HG03045 (cell line): ENCODE data around the gene PTPRM.

Experiments
- ATAC-seq: cut with Tn5 transposase; IDR thresholded peaks from one replicate; pipeline ENCODE4 v1.9.1; 2021; ENCODE audit warnings: mild to moderate bottlenecking, moderate library complexity; ENCODE audit not compliant: unreplicated experiment

Gene PTPRM

GRCh38 chr18:8401606-8402005 is 834.5 kb downstream of the PTPRM start:
- no peak for ATAC-seq

GRCh38 chr18:8402237-8402636 is 835.1 kb downstream of the PTPRM start:
- ATAC-seq, result no peak

- ATAC-seq, result no peak
Measured at GRCh38 chr18:8403713-8404112, 836.6 kb downstream of the PTPRM start.

DNA sequence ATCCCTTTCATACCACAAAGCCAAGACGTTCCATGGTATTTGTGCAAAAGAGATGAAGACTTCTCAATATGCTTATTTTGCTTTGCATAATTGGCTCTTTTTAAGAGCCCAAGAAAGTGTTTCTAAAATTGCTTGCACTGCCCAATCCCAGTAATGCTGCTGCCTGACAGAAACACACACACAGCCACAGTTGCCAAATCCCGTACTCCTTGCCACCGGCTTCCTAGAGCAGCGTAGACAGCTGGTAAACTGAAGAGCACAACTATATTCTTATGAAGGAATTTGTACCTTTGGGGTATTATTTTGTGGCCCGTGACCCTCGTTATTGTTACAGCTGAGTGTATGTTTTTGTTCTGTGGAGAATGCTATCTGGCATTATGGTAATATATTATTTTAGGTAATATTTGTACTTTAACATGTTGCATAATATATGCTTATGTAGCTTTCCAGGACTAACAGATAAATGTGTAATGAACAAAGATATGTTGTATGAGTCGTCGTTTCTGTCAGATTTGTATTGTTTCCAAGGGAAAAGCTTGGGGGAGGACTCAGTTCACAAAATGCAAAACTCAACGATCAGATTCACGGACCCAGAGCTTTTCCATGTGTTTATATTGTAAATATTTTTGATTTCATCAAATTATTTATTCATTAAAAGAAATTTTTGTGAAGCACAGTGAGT is 839.2 kb downstream of the PTPRM start:
- ATAC-seq, result no peak

- no peak for ATAC-seq
Measured at GRCh38 chr18:8406868-8407250, 839.7 kb downstream of the PTPRM start.

- ATAC-seq, result no peak
Measured at GRCh38 chr18:8409151-8409550, 842.0 kb downstream of the PTPRM start.

DNA sequence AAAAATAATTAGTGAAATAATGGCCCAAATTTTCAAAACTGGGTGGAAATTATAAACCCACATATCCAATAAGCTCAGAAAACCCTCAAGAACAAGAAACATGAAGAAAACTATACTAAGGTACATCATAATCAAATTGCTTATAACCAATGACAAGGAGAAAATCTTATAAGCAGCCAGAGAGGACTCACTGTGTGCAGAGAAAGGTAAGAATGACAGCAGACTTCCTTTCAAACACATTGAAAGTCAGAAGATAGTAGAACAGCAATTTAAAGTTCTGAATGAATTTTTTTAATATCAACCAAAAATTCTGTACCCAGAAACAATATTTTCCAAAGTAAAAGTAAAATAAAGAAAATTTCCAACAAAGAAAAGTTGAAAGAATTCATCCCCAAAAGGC is 844.4 kb downstream of the PTPRM start:
- ATAC-seq, result no peak

GRCh38 chr18:8412117-8412516 is 845.0 kb downstream of the PTPRM start:
- no peak for ATAC-seq

DNA sequence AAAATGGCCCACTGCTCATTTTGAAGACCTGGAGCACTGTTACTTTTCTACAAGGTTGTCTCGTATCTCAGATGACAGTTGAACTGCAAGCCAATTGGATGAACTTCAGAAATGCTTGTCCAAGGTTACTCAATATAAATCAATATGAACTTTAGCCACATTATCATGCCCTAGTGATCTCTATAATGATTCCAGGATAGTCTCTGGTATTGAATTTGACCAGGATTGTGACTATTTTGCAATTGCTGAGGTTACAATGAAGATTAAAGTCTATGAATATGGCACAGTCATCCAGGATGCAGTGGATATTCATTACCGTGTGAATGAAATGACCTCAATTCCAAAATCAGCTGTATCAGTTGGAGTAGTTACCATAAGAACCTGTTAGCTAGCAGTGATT is 846.1 kb downstream of the PTPRM start:
- ATAC-seq, result no peak

DNA sequence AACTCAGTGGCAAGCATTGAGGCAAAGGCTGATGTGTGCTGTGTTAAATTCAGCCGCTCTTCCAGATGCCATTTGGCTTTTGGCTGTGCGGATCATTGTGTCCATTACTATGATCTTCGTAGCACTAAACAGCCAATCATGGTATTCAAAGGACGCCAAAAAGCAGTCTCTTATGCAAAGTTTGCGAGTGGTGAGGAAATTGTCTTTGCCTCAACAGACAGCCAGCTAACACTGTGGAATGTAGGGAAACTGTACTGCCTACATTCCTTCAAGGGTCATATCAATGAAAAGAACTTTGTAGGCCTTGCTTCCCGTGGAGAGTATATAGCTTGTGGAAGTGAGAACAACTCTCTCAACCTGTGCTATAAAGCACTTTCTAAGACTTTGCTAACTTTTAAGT is 846.6 kb downstream of the PTPRM start:
- no peak for ATAC-seq

GRCh38 chr18:8416212-8417019 is 849.3 kb downstream of the PTPRM start:
- no peak for ATAC-seq

DNA sequence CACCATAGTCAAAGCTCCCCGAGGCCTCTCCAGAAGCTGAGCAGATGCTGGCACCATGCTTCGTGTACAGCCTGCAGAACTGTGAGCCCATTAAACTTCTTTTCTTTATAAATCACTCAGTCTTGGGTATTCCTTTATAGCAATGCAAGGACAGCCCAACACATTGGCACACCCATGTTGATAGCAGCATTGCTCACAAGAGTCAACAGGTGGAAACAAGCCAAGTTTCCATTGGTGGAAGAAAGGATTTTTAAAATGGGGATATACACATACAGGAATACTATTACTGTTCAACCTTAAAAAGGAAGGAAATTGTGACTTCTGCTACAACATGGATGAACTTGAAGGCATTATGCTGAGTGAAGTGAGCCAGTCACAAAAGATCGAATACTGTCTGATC is 855.3 kb downstream of the PTPRM start:
- ATAC-seq, result no peak

DNA sequence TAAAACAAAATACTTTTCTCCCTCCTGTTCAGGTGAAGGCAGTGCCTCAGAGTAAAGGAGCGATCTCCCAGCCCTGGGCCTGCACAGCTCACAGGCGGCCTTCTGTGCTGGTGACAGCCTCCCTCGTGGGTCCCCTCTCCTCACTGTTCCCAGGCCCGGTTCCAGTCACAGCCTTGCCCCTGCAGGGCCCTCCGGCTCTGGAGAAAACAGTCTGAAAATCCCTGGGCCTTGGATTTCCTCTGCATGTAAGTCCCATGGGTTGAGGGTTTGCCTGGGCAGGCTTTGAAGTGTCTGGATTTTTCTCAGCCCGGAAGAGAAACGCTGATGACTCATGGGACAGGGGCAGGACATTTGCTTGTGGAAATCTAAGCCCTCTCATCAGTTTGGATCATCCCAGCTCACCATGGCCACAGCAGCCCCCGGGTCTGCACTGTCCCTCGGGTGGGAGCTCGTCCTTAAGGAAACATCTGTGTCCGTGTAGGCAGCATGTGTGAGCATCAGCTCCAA is 856.0 kb downstream of the PTPRM start:
- no peak for ATAC-seq

- no peak for ATAC-seq
Measured at GRCh38 chr18:8424481-8424880, 857.4 kb downstream of the PTPRM start.

GRCh38 chr18:8424917-8425725 is 858.0 kb downstream of the PTPRM start:
- no peak for ATAC-seq

GRCh38 chr18:8426401-8426800 is 859.3 kb downstream of the PTPRM start:
- no peak for ATAC-seq

GRCh38 chr18:8427339-8427738 is 860.2 kb downstream of the PTPRM start:
- ATAC-seq, result no peak

DNA sequence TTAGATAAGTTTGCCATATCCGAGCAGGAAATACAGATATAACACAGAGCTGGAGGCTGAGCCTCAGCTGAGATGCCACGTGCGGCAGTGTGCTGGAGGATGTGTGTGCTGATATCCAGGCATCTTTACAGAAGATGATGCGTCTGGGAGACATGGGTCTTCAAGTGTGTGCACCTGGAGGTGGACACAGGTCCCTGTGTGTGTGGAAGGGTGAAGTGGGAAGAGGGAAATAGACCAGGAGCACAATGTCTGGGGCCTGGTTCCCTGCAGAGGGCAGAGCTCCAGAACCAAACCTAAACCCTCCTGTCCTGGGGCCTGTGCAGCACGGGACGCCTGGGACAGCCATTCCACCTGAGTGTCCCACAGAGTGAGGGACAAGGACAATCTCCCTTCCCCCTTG is 861.8 kb downstream of the PTPRM start:
- no peak for ATAC-seq

GRCh38 chr18:8431036-8431435 is 863.9 kb downstream of the PTPRM start:
- no peak for ATAC-seq

DNA sequence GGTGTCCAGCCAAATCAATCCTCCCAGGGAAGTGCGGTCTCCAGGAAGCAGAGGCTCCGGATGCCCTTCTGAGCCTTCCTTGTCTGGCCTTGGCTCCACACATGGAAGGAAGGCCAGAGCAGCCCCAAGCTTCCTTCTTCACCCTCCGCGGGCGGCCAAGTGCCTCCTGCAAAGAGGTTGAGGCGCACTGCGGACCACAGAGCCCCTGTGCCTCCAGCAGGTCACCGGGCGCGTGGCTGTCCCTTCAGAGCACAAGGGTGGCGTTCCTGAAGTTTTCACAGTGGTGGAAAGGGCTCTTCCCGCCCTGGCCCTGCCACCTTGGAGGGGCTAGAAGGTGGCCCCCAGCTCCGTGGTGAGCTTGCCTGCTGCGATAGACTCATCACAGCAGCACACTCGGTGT is 866.2 kb downstream of the PTPRM start:
- no peak for ATAC-seq

DNA sequence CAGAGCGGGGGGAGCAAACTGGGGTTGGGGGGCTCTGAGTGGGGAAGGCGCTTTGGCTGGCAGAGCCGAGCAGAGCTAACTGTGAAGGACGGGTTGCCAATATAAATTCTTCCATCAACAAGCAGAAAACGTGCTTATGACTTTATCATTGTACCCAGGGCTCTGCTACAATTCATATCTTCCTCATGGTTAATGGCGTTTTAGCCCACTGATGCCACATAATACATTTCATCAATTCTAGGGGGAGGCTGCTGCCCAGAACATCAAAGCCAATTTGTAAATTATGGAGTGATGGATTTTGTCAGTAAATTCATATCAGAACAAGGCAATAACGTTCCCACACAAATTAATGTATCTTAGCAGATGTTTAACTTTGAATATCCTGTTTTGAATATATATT is 866.7 kb downstream of the PTPRM start:
- ATAC-seq, result no peak

- ATAC-seq, result no peak
Measured at GRCh38 chr18:8435376-8435775, 868.3 kb downstream of the PTPRM start.
